Endothelial cell of umbilical vein (primary cell): ENCODE results near the gene NRM. TPM values are rescaled to one million over a fixed set of nuclear protein-coding genes. Genes with fewer than 3 reads are reported as not detected.
A peak's percentile ranks its signal among the peaks of the same experiment; 100 is the strongest.

Experiments
- Bru-seq: library from RNA; stranded (reverse); fragments of 400-500 nt; gene quantifications from one replicate; lab custom pipeline; 2021; lab: Mats Ljungman, UMichigan
- BruChase-seq, 2 experiments: library from RNA; stranded (reverse); fragments of 400-500 nt; gene quantifications; one replicate each; lab custom pipeline; 2021; lab: Mats Ljungman, UMichigan
- BruUV-seq: library from RNA; stranded (reverse); fragments of 400-500 nt; replicated peaks from 2 replicates; lab custom pipeline; 2021; lab: Mats Ljungman, UMichigan
- CTCF ChIA-PET: fragments of 300-600, 350-600 bp; sonication (Branson Sonifier 250); formaldehyde crosslinking; loops from one replicate; lab custom pipeline; 2021; ENCODE audit warnings: antibody characterized with exemption, inconsistent platforms; lab: Charles Lee
- POLR2A ChIA-PET: fragments of 300-600, 350-600 bp; sonication (Branson Sonifier 250); formaldehyde crosslinking; loops from one replicate; lab custom pipeline; 2021; ENCODE audit warnings: antibody characterized with exemption, inconsistent platforms; lab: Charles Lee
- DNase-seq: peaks from one replicate; pipeline ENCODE4 v3.0.0-alpha.2; 2011; ENCODE audit warnings: low read depth, low spot score
- FAIRE-seq: peaks from 2 replicates; lab custom pipeline; 2011; peaks lifted over from hg19 to GRCh38; lab: Jason Lieb, UNC
- H2AFZ ChIP-seq: 2 replicates; pipeline ENCODE4 v1.6.0; 2012; ENCODE audit warnings: low read depth, low read length, control low read depth, inconsistent platforms
- H3K27ac ChIP-seq: 2 replicates; pipeline ENCODE4 v1.5.1; 2011; ENCODE audit warnings: low read depth, mild to moderate bottlenecking, control low read depth, low read length, moderate library complexity; ENCODE audit not compliant: insufficient read depth
- H3K27me3 ChIP-seq, 2 experiments: 2 replicates each; pipeline versions ENCODE4 v1.6.0 to v1.6.1; 2011; ENCODE audit warnings: low read length in 2 of 2, mixed read lengths in 1 of 2; ENCODE audit not compliant: control insufficient read depth in 2 of 2, insufficient read depth in 2 of 2
- H3K36me3 ChIP-seq, 2 experiments: 2 replicates in 1 of 2; 3 replicates in 1 of 2; pipeline ENCODE4 v1.5.1; 2011; ENCODE audit warnings: low read length in 2 of 2, mild to moderate bottlenecking in 1 of 2, moderate library complexity in 1 of 2; ENCODE audit not compliant: control insufficient read depth in 2 of 2, insufficient read depth in 2 of 2; ENCODE audit errors: extremely low read depth in 1 of 2
- H3K4me1 ChIP-seq: 3 replicates; pipeline ENCODE4 v1.5.1; 2011; ENCODE audit warnings: mild to moderate bottlenecking, low read length; ENCODE audit not compliant: control insufficient read depth, insufficient read depth; ENCODE audit errors: extremely low read depth
- H3K4me2 ChIP-seq: 2 replicates; pipeline ENCODE4 v1.6.1; 2011; ENCODE audit warnings: low read length, control low read depth, mixed read lengths; ENCODE audit not compliant: insufficient read depth
- H3K4me3 ChIP-seq, 3 experiments: fragments of 200-600 bp in 1 of 3; sonication (generic), shearing (Covaris generic) in 1 of 3; replicated peaks in 1 of 3; 2 replicates each; pipeline ENCODE4 v1.5.1; 2011 to 2016; ENCODE audit warnings: control low read depth in 3 of 3, low read length in 3 of 3, mild to moderate bottlenecking in 2 of 3, inconsistent platforms in 1 of 3, low read depth in 1 of 3, moderate library complexity in 1 of 3; ENCODE audit not compliant: insufficient read depth in 1 of 3
- H3K79me2 ChIP-seq: 2 replicates; pipeline ENCODE4 v1.6.0; 2012; ENCODE audit warnings: low read length, inconsistent platforms; ENCODE audit not compliant: control insufficient read depth, insufficient read depth
- H3K9ac ChIP-seq: replicated peaks from 2 replicates; pipeline ENCODE3; 2011; ENCODE audit warnings: low read length, control low read depth; ENCODE audit not compliant: insufficient read depth; ENCODE audit errors: extremely low read depth
- H3K9me1 ChIP-seq: replicated peaks from 3 replicates; pipeline ENCODE4 v1.6.0; 2011; ENCODE audit warnings: mild to moderate bottlenecking, low read length; ENCODE audit not compliant: control insufficient read depth, insufficient read depth; ENCODE audit errors: extremely low read depth
- H3K9me3 ChIP-seq: replicated peaks from 2 replicates; pipeline ENCODE4 v1.5.1; 2012; ENCODE audit warnings: low read length, inconsistent platforms; ENCODE audit not compliant: control insufficient read depth, insufficient read depth
- H4K20me1 ChIP-seq: replicated peaks from 2 replicates; pipeline ENCODE3; 2011; ENCODE audit warnings: mild to moderate bottlenecking, low read length; ENCODE audit not compliant: control insufficient read depth, insufficient read depth; ENCODE audit errors: extremely low read depth
- EZH2 ChIP-seq: IDR thresholded peaks from 2 replicates; pipeline ENCODE4 v1.6.1; 2012; ENCODE audit warnings: borderline replicate concordance, low read depth, mild to moderate bottlenecking, moderate library complexity, low read length, inconsistent platforms; ENCODE audit not compliant: severe bottlenecking
- FOS ChIP-seq: IDR thresholded peaks from 2 replicates; pipeline ENCODE4 v1.6.1; 2011; ENCODE audit warnings: mild to moderate bottlenecking, low read length, moderate library complexity, borderline replicate concordance; ENCODE audit not compliant: insufficient read depth
- GATA2 ChIP-seq: IDR thresholded peaks from 2 replicates; pipeline ENCODE4 v1.7.0; 2011; ENCODE audit warnings: low read depth, mild to moderate bottlenecking, moderate library complexity, mixed read lengths, low read length; ENCODE audit not compliant: insufficient read length, insufficient read depth
- JUN ChIP-seq: IDR thresholded peaks from 2 replicates; pipeline ENCODE4 v1.6.1; 2011; ENCODE audit warnings: borderline replicate concordance, low read depth; ENCODE audit not compliant: insufficient read length, insufficient read depth
- MYC ChIP-seq: IDR thresholded peaks from one replicate; pipeline ENCODE4 v1.6.1; 2011; ENCODE audit warnings: mild to moderate bottlenecking, low read depth, low read length
- POLR2A ChIP-seq: IDR thresholded peaks from 2 replicates; pipeline ENCODE4 v1.6.1; 2012; ENCODE audit warnings: low read depth, mild to moderate bottlenecking, control low read depth, low read length
- POLR2AphosphoS5 ChIP-seq: IDR thresholded peaks from 2 replicates; pipeline ENCODE4 v1.6.1; 2012; ENCODE audit warnings: low read depth, mild to moderate bottlenecking, control low read depth, low read length, moderate library complexity; ENCODE audit not compliant: insufficient read depth
- dilution Hi-C: fragments of 300-500 bp; cut with MboI; formaldehyde crosslinking; loops from one replicate; pipeline ENCODE4 v1.15.0; 2019; ENCODE audit warnings: low sequenced_read_pairs; ENCODE audit not compliant: extremely low pct_ligation_motif_present
- intact Hi-C: fragments of 100-400 bp; cut with micrococcal nuclease; formaldehyde crosslinking; loops from one replicate; pipeline ENCODE4 v1.10.0; 2022
- long read RNA-seq: library from polyadenylated mRNA; stranded (forward); transcript quantifications from one replicate; pipeline ENCODE4 v2.0.0, GENCODE V29; 2021
- polyA minus RNA-seq, 3 experiments: library from RNA; depleted of rRNA, polyadenylated mRNA; stranded (reverse); fragments of >200 nt; gene quantifications; 1 replicate in 1 of 3; 2 replicates in 2 of 3; pipeline ENCODE4 v1.2.3, GENCODE V29; 2011
- polyA plus RNA-seq, 4 experiments: library from polyadenylated mRNA; depleted of rRNA in 3 of 4; stranded (reverse) in 3 of 4; unstranded in 1 of 4; fragments of >200 nt; gene quantifications; 2 replicates each; pipeline versions ENCODE4 v1.2.1 to v1.2.3, GENCODE V29; 2011 to 2012; ENCODE audit warnings: missing spikeins in 1 of 4
- total RNA-seq: library from RNA; stranded (reverse); gene quantifications from 2 replicates; pipeline ENCODE4 v1.2.3, GENCODE V29; 2021
- TF ChIP-seq, protein P1 (sequence below): IDR thresholded peaks from 2 replicates; pipeline ENCODE4 v1.6.1; 2011; ENCODE audit not compliant: insufficient read depth, insufficient read length
- TF ChIP-seq, protein P2 (sequence below), 2 donors: IDR thresholded peaks; 1 replicate in 1 of 2; 2 replicates in 1 of 2; pipeline ENCODE4 v1.5.1; 2011; ENCODE audit warnings: low read length in 2 of 2, mild to moderate bottlenecking in 2 of 2, moderate library complexity in 2 of 2, control low read depth in 1 of 2, inconsistent platforms in 1 of 2, low read depth in 1 of 2; ENCODE audit not compliant: insufficient read depth in 1 of 2; ENCODE audit errors: extremely low read depth in 1 of 2

Gene NRM, protein sequence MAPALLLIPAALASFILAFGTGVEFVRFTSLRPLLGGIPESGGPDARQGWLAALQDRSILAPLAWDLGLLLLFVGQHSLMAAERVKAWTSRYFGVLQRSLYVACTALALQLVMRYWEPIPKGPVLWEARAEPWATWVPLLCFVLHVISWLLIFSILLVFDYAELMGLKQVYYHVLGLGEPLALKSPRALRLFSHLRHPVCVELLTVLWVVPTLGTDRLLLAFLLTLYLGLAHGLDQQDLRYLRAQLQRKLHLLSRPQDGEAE
- total RNA-seq (28.5 and 32.2 TPM in 2 replicates), polyA plus RNA-seq (33.8 and 36.7 TPM in 2 replicates), polyA minus RNA-seq (17.5 and 18.7 TPM in 2 replicates), Bru-seq, nascent RNA (percentile 62 among the genes with signal in this experiment), BruChase-seq, experiment 1, labeled RNA remaining after a 6-hour chase (percentile 85 among the genes with signal in this experiment), BruChase-seq, experiment 2, labeled RNA remaining after a 2-hour chase (percentile 71 among the genes with signal in this experiment)
- 33.0 and 34.0 TPM in 2 replicates for polyA plus RNA-seq (2011; cell fraction: cytosol; rRNA removed)
- polyA plus RNA-seq (2011; cell fraction: nucleus; rRNA removed) = 16.0 and 18.9 TPM in 2 replicates
- 17.7 and 22.2 TPM in 2 replicates for polyA plus RNA-seq (2012)
- 20.0 TPM for polyA minus RNA-seq (2011; cell fraction: cytosol; rRNA and poly(A)+ RNA removed)
- 4.5 and 7.8 TPM in 2 replicates for polyA minus RNA-seq (2011; cell fraction: nucleus; rRNA and poly(A)+ RNA removed)
- long read RNA-seq, transcript NRM-202 (3 exons, 1,228 nt) = major isoform, 11 of 34 reads
- long read RNA-seq, transcript NRM-203 (4 exons, 1,734 nt) = minor isoform, 9 of 34 reads
- long read RNA-seq, partial matches to known transcripts = 7 of 34 reads
- long read RNA-seq, other reads (novel, unspliced or antisense) = 2 of 34 reads

DNA sequence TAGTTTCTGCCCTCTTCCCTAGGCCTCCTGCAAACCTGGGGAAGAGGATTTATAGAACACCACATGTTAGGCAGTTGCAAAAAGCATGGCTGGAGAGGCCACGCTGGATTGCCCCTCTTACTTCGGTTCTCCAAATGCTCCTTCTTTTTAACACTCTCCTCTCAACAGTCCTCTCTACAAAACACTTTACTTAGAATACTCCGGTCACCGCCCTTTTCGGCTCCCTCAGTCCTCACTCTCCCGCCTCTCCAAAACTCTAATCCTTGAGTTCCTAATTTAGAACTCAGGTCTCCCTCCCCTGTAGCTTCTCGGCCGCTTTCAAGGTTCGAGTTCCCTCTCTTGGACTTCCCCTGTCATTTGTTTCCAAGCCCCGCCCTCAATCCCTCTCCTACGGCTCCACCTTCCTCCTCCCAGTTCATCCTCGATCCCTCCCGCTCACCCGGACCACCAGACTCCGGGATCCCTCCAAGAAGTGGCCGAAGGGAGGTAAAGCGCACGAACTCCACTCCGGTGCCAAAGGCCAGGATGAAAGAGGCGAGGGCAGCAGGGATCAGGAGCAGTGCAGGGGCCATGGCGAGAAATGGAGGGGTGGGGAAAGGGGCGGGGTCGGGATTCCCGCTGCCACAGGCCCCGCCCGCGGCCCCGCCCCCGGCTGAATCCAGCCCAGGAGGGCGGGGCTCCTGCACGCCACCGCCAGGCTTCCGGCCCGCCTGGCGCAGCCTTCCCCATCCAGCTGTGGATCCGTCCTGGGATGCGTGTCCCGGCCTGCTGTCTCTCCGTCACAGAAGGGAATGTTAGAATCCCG is at the start of gene NRM:
Gene NRM, minus strand, starts transcription at position 582 of the 805 bp plus-strand sequence. Its CDS starts 10 bp downstream, at position 572.
- BruUV-seq = no TSS peak
- Histone ChIP-seq H3K79me2 (peaks cover 32% of the 10 kb centered on the region), H3K9me3 (no peaks in the 10 kb centered on the region), H3K4me3 (peak within 1 kb of the TSS; percentile 72 to 84 (median 78)), H3K9ac (peak within 1 kb of the TSS; percentile 61), H2AFZ (peak within 1 kb of the TSS; percentile 98), H3K4me1 (peaks cover 28% of the 10 kb centered on the region), H3K9me1 (no peaks in the 10 kb centered on the region), H3K27me3 (no peaks in the 10 kb centered on the region), H3K27ac (peak within 1 kb of the TSS; percentile 54), H3K4me2 (peak within 1 kb of the TSS; percentile 91), H3K36me3 (no peaks in the 10 kb centered on the region), H4K20me1 (no peaks in the 10 kb centered on the region)
- FAIRE-seq (peak; percentile 78), DNase-seq (peak; percentile 87)
- ChIA-PET CTCF (interaction anchor here (1.4 to 2.5 kb wide), 5 partner anchors 12 to 40 kb away, joined by 3 to 19 read pairs (median 9); partner anchors contain the start of genes DHX16 and MDC1), POLR2A (interaction anchor here (1.1 to 1.8 kb wide), 3 partner anchors 27 to 31 kb away, joined by 3 to 4 read pairs (median 4); partner anchors contain the start of gene MDC1)
- dilution Hi-C loops (no loop called here), intact Hi-C loops (no loop called here)
- TF ChIP-seq, protein P1, sequence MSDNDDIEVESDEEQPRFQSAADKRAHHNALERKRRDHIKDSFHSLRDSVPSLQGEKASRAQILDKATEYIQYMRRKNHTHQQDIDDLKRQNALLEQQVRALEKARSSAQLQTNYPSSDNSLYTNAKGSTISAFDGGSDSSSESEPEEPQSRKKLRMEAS = no peak
- TF ChIP-seq EZH2 = no peak
- TF ChIP-seq FOS = no peak
- peak; percentile 64 for TF ChIP-seq POLR2A
- no peak for TF ChIP-seq GATA2
- no peak for TF ChIP-seq MYC
- TF ChIP-seq, protein P2, sequence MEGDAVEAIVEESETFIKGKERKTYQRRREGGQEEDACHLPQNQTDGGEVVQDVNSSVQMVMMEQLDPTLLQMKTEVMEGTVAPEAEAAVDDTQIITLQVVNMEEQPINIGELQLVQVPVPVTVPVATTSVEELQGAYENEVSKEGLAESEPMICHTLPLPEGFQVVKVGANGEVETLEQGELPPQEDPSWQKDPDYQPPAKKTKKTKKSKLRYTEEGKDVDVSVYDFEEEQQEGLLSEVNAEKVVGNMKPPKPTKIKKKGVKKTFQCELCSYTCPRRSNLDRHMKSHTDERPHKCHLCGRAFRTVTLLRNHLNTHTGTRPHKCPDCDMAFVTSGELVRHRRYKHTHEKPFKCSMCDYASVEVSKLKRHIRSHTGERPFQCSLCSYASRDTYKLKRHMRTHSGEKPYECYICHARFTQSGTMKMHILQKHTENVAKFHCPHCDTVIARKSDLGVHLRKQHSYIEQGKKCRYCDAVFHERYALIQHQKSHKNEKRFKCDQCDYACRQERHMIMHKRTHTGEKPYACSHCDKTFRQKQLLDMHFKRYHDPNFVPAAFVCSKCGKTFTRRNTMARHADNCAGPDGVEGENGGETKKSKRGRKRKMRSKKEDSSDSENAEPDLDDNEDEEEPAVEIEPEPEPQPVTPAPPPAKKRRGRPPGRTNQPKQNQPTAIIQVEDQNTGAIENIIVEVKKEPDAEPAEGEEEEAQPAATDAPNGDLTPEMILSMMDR (IDR thresholded peaks at IDR 0.05; ENCODE audit: extremely low read depth in 1 of 2, insufficient read depth in 1 of 2, low read depth in 1 of 2, low read length in 2 of 2) = no peak
- peak; percentile 78 for TF ChIP-seq POLR2AphosphoS5
- TF ChIP-seq JUN = no peak
